AG09309 (cell line): ENCODE results near the gene CXorf66.
"Not testable (repeated sequence)": the region's sequence is repeated elsewhere in the genome, so short reads cannot be mapped to it uniquely, and the experiment has no call there.

Experiments used
- DNase-seq: peaks from one replicate; pipeline ENCODE4 v3.0.0-alpha.2; 2010; ENCODE audit warnings: low read depth
- H3K4me3 ChIP-seq: 2 replicates; pipeline ENCODE4 v1.5.1; 2011; ENCODE audit warnings: mild to moderate bottlenecking, low read depth, low read length, moderate library complexity; ENCODE audit not compliant: control insufficient read depth
- CTCF ChIP-seq: IDR thresholded peaks from 2 replicates; pipeline ENCODE4 v1.5.1; 2011; ENCODE audit warnings: mild to moderate bottlenecking, low read depth, low read length, inconsistent platforms; ENCODE audit not compliant: insufficient read depth, control insufficient read depth; ENCODE audit errors: missing control alignments

The CXorf66 gene

DNA sequence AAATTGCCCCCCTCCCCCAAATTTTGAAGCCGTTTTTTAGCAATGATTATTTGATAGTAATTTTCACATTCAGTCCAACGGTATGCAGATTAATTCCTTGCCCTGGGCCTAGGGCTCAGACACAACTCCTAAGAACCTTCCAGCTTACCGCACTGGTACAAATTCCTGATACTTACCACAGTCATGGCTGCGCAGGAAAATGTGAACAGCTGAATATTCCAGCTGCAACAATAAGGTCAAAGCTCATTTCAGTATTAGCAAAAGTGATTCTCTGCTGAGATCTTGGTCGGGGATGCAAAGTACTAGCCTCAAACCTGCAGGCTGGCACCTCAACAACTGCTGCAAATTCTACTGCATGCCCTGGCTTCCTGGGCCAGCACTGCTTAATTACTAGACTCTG, 35.4 kb downstream of the CXorf66 start:
- DNase-seq, result no peak
- no peak for TF ChIP-seq CTCF
- H3K4me3 ChIP-seq, result no peak overlapping the region

GRCh38 chrX:139924696-139925095, 40.6 kb downstream of the CXorf66 start:
- no peak overlapping the region for H3K4me3 ChIP-seq
- DNase-seq, result no peak
- TF ChIP-seq CTCF, result no peak

DNA sequence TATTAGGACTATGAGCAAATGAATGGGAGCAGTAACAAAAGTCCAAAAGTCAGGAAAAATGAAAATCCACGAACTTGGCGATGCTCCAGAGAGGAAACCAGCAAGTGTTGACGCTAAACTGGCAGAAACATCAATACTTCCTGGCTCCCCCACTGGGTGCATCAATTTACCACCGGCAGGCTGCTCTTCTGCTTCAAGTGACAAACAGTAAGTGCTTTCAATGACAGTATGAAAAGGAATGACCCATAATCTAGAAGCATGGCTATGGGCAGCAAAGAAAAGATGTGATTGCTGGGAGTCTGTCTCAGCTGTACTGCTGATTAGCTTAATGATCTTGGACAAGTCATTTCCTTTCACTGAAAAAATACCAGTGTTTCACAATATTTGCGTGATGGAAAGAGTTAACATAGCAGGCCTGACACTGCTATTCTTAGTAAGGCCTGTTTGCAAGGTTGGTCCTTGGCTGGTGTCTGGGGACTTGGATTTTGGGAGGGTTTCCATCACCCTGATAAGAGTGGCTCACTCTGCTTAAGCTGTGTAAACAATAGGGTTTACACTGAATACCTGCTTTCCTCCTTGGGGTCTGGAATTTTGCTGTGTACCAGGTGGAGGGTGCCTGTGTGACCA, 41.1 kb downstream of the CXorf66 start:
- TF ChIP-seq CTCF, result no peak
- H3K4me3 ChIP-seq, result no peak overlapping the region
- no peak for DNase-seq

DNA sequence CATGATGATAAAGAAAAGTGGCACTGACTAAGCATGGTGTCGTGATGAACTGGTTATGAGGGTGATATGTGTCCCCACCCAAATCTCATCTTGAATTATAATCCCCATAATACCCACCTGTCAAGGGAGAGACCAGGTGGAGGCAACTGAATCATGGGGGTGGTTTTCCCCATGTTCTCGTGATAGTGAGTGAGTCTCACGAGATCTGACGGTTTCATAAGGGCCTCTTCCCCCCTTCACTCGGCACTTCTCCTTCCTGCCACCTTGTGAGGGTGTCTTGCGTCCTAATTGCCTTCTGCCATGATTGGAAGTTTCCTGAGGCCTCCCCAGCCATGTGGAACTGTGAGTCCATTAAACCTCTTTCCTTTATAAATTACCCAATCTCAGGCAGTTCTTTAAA, 44.2 kb downstream of the CXorf66 start:
- not testable (repeated sequence) for H3K4me3 ChIP-seq

DNA sequence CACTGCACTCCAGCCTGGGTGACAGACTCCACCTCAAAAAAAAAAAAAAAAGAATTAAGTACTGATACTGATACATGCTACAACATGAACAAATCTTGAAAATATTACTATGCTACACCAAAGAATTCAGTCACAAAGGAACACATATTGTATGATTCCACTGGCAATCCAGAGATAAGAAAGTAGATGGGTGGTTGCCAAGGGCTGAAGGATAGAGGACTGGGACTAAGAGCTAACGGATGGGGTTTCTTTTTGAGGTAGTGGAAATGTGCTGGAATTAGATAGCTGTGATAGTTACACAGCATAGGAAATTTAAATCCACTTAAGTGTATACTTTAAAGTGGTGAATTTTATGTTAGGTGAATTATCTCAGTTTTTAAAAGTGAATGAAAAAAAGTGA, 45.0 kb downstream of the CXorf66 start:
- no peak for DNase-seq
- H3K4me3 ChIP-seq, result no peak overlapping the region
- no peak for TF ChIP-seq CTCF

More for the DNA sequence above, 44.2 kb downstream of the CXorf66 start:
- not testable (repeated sequence) for DNase-seq

- DNase-seq, result no peak
- H3K4me3 ChIP-seq, result no peak overlapping the region
- TF ChIP-seq CTCF, result no peak
Observed at GRCh38 chrX:139914421-139914820, 50.9 kb downstream of the CXorf66 start.

GRCh38 chrX:139909712-139910111, 55.6 kb downstream of the CXorf66 start:
- no peak overlapping the region for H3K4me3 ChIP-seq
- TF ChIP-seq CTCF, result no peak
- no peak for DNase-seq
